ENCODE measurements around the gene DARS2.
"Not testable (repeated sequence)": the region's sequence is repeated elsewhere in the genome, so short reads cannot be mapped to it uniquely, and the experiment has no call there.

DARS2 gene

DNA sequence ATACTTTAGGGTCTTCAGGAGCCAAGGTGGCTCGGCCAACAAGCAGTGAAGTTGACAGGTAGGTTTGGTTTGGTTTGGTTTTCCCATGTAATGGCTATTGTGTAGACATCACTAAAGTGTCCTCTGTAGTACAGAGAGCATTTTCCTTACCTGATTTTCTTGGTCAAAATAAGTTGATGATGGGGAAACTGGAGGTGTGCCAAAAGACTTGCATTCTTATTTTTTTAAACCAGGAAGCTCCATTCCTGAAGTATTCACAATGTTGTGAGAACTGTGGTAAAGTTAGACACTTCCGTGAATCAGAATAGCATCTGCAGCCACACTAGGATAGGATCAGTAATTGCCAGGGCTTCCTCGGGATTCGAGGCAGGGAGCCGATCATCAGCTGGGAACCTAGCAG is 46.6 kb downstream of the DARS2 start:
- WGBS (ENCODE audit: extremely low coverage, insufficient coverage, low lambda C conversion rate): no CpG with 5 or more reads among the region's 5 CpGs
- no peak for DNase-seq

DNA sequence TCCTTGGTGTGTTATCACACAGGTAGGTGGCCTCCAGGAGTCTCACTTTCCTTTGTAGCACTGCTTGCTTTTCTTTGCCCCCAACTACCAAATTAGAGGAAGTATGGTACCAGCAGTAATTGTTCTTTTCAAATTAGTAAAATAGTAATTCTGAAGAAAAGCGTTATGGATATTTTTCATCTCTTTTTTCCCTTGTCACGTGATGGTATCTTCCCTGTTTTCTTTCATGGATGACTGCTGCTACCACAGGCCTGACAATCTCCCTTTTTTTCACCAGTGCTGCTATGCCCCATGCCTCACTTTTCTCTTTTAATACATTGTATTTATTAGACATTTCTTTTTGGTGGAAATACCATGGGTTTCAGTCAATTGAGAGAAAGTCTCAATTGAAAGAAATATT is 47.0 kb downstream of the DARS2 start:
- Histone ChIP-seq H3K79me2 (ENCODE audit: control insufficient read depth, insufficient read depth, low read length) (peaks cover 20% of the 10 kb centered on the region), H2BK120ac (ENCODE audit: low read depth, low read length) (no peak overlapping the region), H2BK5ac (ENCODE audit: low read length) (no peak overlapping the region), H3K4me2 (ENCODE audit: low read length) (no peak overlapping the region), H3K4ac (ENCODE audit: low read depth, low read length) (no peak overlapping the region), H4K8ac (ENCODE audit: low read depth, low read length) (no peak overlapping the region), H3K27me3 (ENCODE audit: insufficient read depth, low read length, poor library complexity) (no peaks in the 10 kb centered on the region), H3K23ac (ENCODE audit: low read length) (no peak overlapping the region), H3K18ac (ENCODE audit: low read length) (no peak overlapping the region), H3K79me1 (ENCODE audit: low read length) (peaks cover 11% of the 10 kb centered on the region), H3K27ac (ENCODE audit: low read depth, low read length) (no peak overlapping the region), H3K4me3 (ENCODE audit: low read length) (no peak overlapping the region), H2BK15ac (replicated peaks; ENCODE audit: low read depth) (no peak overlapping the region), H3K9ac (ENCODE audit: low read length) (no peak overlapping the region), H3K56ac (ENCODE audit: low read length) (no peak overlapping the region), H3K4me1 (ENCODE audit: control insufficient read depth, low read depth, low read length) (no peaks in the 10 kb centered on the region), H2AK5ac (ENCODE audit: low read length) (no peak overlapping the region), H3K36me3 (ENCODE audit: control insufficient read depth, insufficient read depth, low read length) (peaks cover 4% of the 10 kb centered on the region), H4K5ac (ENCODE audit: low read length) (no peak overlapping the region)
- no CpG with 5 or more reads among the region's 2 CpGs for WGBS (ENCODE audit: extremely low coverage, insufficient coverage, low lambda C conversion rate)
- DNase-seq: no peak

More for the DNA sequence above, 46.6 kb downstream of the DARS2 start:
- H2BK5ac ChIP-seq (ENCODE audit: low read length): no peak overlapping the region
- peaks cover 24% of the 10 kb centered on the region for H3K79me2 ChIP-seq (ENCODE audit: control insufficient read depth, insufficient read depth, low read length)
- no peak overlapping the region for H3K56ac ChIP-seq (ENCODE audit: low read length)
- H3K4me2 ChIP-seq (ENCODE audit: low read length): no peak overlapping the region
- peaks cover 6% of the 10 kb centered on the region for H3K36me3 ChIP-seq (ENCODE audit: control insufficient read depth, insufficient read depth, low read length)
- H3K27me3 ChIP-seq (ENCODE audit: insufficient read depth, low read length, poor library complexity): no peaks in the 10 kb centered on the region
- no peak overlapping the region for H3K4me3 ChIP-seq (ENCODE audit: low read length)
- H2BK120ac ChIP-seq (ENCODE audit: low read depth, low read length): no peak overlapping the region
- no peak overlapping the region for H2BK15ac ChIP-seq (replicated peaks; ENCODE audit: low read depth)
- H4K8ac ChIP-seq (ENCODE audit: low read depth, low read length): no peak overlapping the region
- no peak overlapping the region for H3K23ac ChIP-seq (ENCODE audit: low read length)
- H3K79me1 ChIP-seq (ENCODE audit: low read length): peaks cover 11% of the 10 kb centered on the region
- H3K4ac ChIP-seq (ENCODE audit: low read depth, low read length): no peak overlapping the region
- no peak overlapping the region for H2AK5ac ChIP-seq (ENCODE audit: low read length)
- no peaks in the 10 kb centered on the region for H3K4me1 ChIP-seq (ENCODE audit: control insufficient read depth, low read depth, low read length)
- no peak overlapping the region for H3K27ac ChIP-seq (ENCODE audit: low read depth, low read length)
- H4K5ac ChIP-seq (ENCODE audit: low read length): no peak overlapping the region
- H3K9ac ChIP-seq (ENCODE audit: low read length): no peak overlapping the region
- no peak overlapping the region for H3K18ac ChIP-seq (ENCODE audit: low read length)

DNA sequence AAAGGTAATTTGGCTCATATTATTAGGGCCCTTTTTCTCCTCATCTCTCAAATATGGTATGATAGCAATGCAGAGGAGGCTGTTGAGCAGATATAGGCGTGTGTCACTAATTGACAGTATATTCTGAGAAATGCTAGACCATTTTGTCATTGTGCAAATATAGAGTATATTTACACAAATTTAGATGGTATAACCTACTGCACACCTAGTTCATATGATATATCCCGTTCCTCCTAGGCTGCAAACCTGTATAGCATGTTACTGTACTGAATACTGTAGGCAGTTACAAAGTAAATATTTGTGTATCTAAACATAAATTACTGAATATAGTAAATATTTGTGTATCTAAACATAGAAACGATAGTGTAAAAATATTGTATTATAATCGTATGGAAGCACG is 52.3 kb downstream of the DARS2 start:
- Histone ChIP-seq H2AK5ac (ENCODE audit: low read length) (no peak overlapping the region), H3K27ac (ENCODE audit: low read depth, low read length) (no peak overlapping the region), H3K79me1 (ENCODE audit: low read length) (peaks cover 2% of the 10 kb centered on the region), H3K79me2 (ENCODE audit: control insufficient read depth, insufficient read depth, low read length) (no peaks in the 10 kb centered on the region), H3K9ac (ENCODE audit: low read length) (no peak overlapping the region), H3K4me1 (ENCODE audit: control insufficient read depth, low read depth, low read length) (no peaks in the 10 kb centered on the region), H3K23ac (ENCODE audit: low read length) (no peak overlapping the region), H2BK5ac (ENCODE audit: low read length) (no peak overlapping the region), H3K27me3 (ENCODE audit: insufficient read depth, low read length, poor library complexity) (no peaks in the 10 kb centered on the region), H3K4me2 (ENCODE audit: low read length) (no peak overlapping the region), H4K5ac (ENCODE audit: low read length) (no peak overlapping the region), H3K56ac (ENCODE audit: low read length) (no peak overlapping the region), H3K18ac (ENCODE audit: low read length) (no peak overlapping the region), H3K4me3 (ENCODE audit: low read length) (no peak overlapping the region), H3K36me3 (ENCODE audit: control insufficient read depth, insufficient read depth, low read length) (no peaks in the 10 kb centered on the region), H2BK15ac (replicated peaks; ENCODE audit: low read depth) (no peak overlapping the region), H4K8ac (ENCODE audit: low read depth, low read length) (no peak overlapping the region), H3K4ac (ENCODE audit: low read depth, low read length) (no peak overlapping the region), H2BK120ac (ENCODE audit: low read depth, low read length) (no peak overlapping the region)
- DNase-seq: no peak
- WGBS (ENCODE audit: extremely low coverage, insufficient coverage, low lambda C conversion rate): 100% methylated on average over 1 of the region's 5 CpGs

DNA sequence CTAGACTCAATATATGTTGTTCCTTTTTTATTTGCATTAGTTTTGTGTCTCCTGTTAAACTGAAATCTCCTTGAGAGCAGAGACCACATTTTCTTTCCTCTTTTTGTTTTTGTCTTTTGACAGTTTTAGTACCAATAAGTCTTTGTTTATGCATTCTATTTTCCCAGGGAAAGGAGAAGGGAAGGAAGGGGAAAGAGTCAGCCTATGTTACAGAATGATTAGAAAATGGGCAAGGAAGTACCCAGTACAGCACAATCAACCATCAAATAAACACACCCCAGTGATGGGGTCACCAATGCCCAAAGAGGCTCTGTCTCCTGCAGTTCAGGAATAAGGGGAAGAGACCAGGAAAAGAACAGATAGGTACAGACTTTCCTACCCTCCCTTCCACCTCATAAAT is 53.8 kb downstream of the DARS2 start:
- Histone ChIP-seq H3K4me2 (ENCODE audit: low read length) (no peak overlapping the region), H3K9ac (ENCODE audit: low read length) (no peak overlapping the region), H3K4ac (ENCODE audit: low read depth, low read length) (no peak overlapping the region), H3K4me3 (ENCODE audit: low read length) (no peak overlapping the region), H4K5ac (ENCODE audit: low read length) (no peak overlapping the region), H3K56ac (ENCODE audit: low read length) (no peak overlapping the region), H3K27ac (ENCODE audit: low read depth, low read length) (no peak overlapping the region), H2BK5ac (ENCODE audit: low read length) (no peak overlapping the region), H2BK15ac (replicated peaks; ENCODE audit: low read depth) (no peak overlapping the region), H3K79me1 (ENCODE audit: low read length) (peaks cover 1% of the 10 kb centered on the region), H3K36me3 (ENCODE audit: control insufficient read depth, insufficient read depth, low read length) (no peaks in the 10 kb centered on the region), H3K23ac (ENCODE audit: low read length) (no peak overlapping the region), H2BK120ac (ENCODE audit: low read depth, low read length) (no peak overlapping the region), H3K79me2 (ENCODE audit: control insufficient read depth, insufficient read depth, low read length) (no peaks in the 10 kb centered on the region), H3K18ac (ENCODE audit: low read length) (no peak overlapping the region), H4K8ac (ENCODE audit: low read depth, low read length) (no peak overlapping the region), H3K4me1 (ENCODE audit: control insufficient read depth, low read depth, low read length) (no peaks in the 10 kb centered on the region), H3K27me3 (ENCODE audit: insufficient read depth, low read length, poor library complexity) (no peaks in the 10 kb centered on the region), H2AK5ac (ENCODE audit: low read length) (no peak overlapping the region)
- no peak for DNase-seq

DNA sequence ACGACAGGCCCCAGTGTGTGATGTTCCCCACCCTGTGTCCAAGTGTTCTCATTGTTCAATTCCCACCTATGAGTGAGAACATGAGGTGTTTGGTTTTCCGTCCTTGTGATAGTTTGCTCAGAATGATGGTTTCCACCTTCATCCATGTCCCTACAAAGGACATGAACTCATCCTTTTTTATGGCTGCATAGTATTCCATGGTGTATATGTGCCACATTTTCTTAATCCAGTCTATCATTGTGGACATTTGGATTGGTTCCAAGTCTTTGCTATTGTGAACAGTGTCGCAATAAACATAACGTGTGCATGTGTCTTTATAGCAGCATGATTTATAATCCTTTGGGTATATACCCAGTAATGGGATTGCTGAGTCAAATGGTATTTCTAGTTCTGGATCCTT is 56.6 kb downstream of the DARS2 start:
- not testable (repeated sequence) for H4K8ac ChIP-seq (ENCODE audit: low read depth, low read length); H4K5ac ChIP-seq (ENCODE audit: low read length); H3K23ac ChIP-seq (ENCODE audit: low read length); H2BK5ac ChIP-seq (ENCODE audit: low read length); H2BK15ac ChIP-seq (replicated peaks; ENCODE audit: low read depth); H3K56ac ChIP-seq (ENCODE audit: low read length); H2AK5ac ChIP-seq (ENCODE audit: low read length); H3K9ac ChIP-seq (ENCODE audit: low read length); H2BK120ac ChIP-seq (ENCODE audit: low read depth, low read length); H3K27me3 ChIP-seq (ENCODE audit: insufficient read depth, low read length, poor library complexity); H3K4me3 ChIP-seq (ENCODE audit: low read length); H3K4ac ChIP-seq (ENCODE audit: low read depth, low read length); H3K79me1 ChIP-seq (ENCODE audit: low read length); H3K79me2 ChIP-seq (ENCODE audit: control insufficient read depth, insufficient read depth, low read length); H3K4me2 ChIP-seq (ENCODE audit: low read length); H3K27ac ChIP-seq (ENCODE audit: low read depth, low read length); DNase-seq; H3K4me1 ChIP-seq (ENCODE audit: control insufficient read depth, low read depth, low read length); H3K36me3 ChIP-seq (ENCODE audit: control insufficient read depth, insufficient read depth, low read length); H3K18ac ChIP-seq (ENCODE audit: low read length)
- no CpG with 5 or more reads among the region's 4 CpGs for WGBS (ENCODE audit: extremely low coverage, insufficient coverage, low lambda C conversion rate)

DNA sequence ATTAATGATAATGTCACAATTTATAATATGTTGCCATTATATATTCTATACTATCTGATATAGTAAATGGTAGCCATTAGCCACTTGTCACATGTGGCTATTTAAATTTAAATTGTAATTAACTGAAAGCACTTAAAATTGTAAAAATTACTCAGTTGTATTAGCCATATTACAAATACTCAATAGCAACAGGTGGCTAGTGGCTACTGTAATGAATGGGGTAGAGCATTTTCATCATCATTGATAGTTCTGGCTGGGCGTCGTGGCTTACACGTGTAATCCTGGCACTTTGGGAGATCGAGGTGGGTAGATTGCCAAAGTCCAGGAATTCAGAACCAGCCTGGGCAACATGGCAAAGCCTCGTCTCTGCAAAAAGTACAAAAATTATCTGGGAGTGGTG is 60.2 kb downstream of the DARS2 start:
- Histone ChIP-seq H3K4ac (ENCODE audit: low read depth, low read length) (no peak overlapping the region), H3K79me1 (ENCODE audit: low read length) (peaks cover 4% of the 10 kb centered on the region), H4K8ac (ENCODE audit: low read depth, low read length) (no peak overlapping the region), H2BK15ac (replicated peaks; ENCODE audit: low read depth) (no peak overlapping the region), H2AK5ac (ENCODE audit: low read length) (no peak overlapping the region), H3K4me2 (ENCODE audit: low read length) (no peak overlapping the region), H3K9ac (ENCODE audit: low read length) (no peak overlapping the region), H3K4me3 (ENCODE audit: low read length) (no peak overlapping the region), H3K27ac (ENCODE audit: low read depth, low read length) (no peak overlapping the region), H2BK120ac (ENCODE audit: low read depth, low read length) (no peak overlapping the region), H3K18ac (ENCODE audit: low read length) (no peak overlapping the region), H4K5ac (ENCODE audit: low read length) (no peak overlapping the region), H2BK5ac (ENCODE audit: low read length) (no peak overlapping the region), H3K36me3 (ENCODE audit: control insufficient read depth, insufficient read depth, low read length) (peaks cover 2% of the 10 kb centered on the region), H3K56ac (ENCODE audit: low read length) (no peak overlapping the region), H3K27me3 (ENCODE audit: insufficient read depth, low read length, poor library complexity) (no peaks in the 10 kb centered on the region), H3K4me1 (ENCODE audit: control insufficient read depth, low read depth, low read length) (no peaks in the 10 kb centered on the region), H3K23ac (ENCODE audit: low read length) (no peak overlapping the region), H3K79me2 (ENCODE audit: control insufficient read depth, insufficient read depth, low read length) (no peaks in the 10 kb centered on the region)
- no peak for DNase-seq
- WGBS (ENCODE audit: extremely low coverage, insufficient coverage, low lambda C conversion rate): no CpG with 5 or more reads among the region's 5 CpGs
